HEK293T (cell line): ENCODE results near the gene PDE6G.

Experiments
- BHLHE40 ChIP-seq: fragments of 450-650 bp; IDR thresholded peaks from 2 replicates; pipeline ENCODE4 v1.6.1; 2016; ENCODE audit warnings: mild to moderate bottlenecking, moderate library complexity, borderline replicate concordance
- CTBP1 ChIP-seq: fragments of 450-650 bp; IDR thresholded peaks from 2 replicates; pipeline ENCODE4 v1.6.1; 2016; ENCODE audit warnings: borderline replicate concordance
- ELF4 ChIP-seq: fragments of 450-650 bp; IDR thresholded peaks from 2 replicates; pipeline ENCODE4 v1.6.1; 2017; ENCODE audit warnings: antibody characterized with exemption
- FOXA1 ChIP-seq: fragments of 450-650 bp; IDR thresholded peaks from 2 replicates; pipeline ENCODE4 v1.6.1; 2016; ENCODE audit warnings: mild to moderate bottlenecking
- FOXK2 ChIP-seq: fragments of 450-650 bp; IDR thresholded peaks from 2 replicates; pipeline ENCODE4 v1.6.1; 2016; ENCODE audit warnings: mild to moderate bottlenecking
- FOXM1 ChIP-seq: fragments of 450-650 bp; IDR thresholded peaks from 2 replicates; pipeline ENCODE4 v1.6.1; 2017; ENCODE audit warnings: mild to moderate bottlenecking, borderline replicate concordance
- HDGF ChIP-seq: fragments of 450-650 bp; IDR thresholded peaks from 2 replicates; pipeline ENCODE4 v1.6.1; 2017; ENCODE audit warnings: antibody characterized with exemption, borderline replicate concordance
- L3MBTL2 ChIP-seq: fragments of 450-650 bp; conservative IDR thresholded peaks from 2 replicates; pipeline ENCODE4 v1.6.1; 2016; ENCODE audit warnings: mild to moderate bottlenecking
- LEF1 ChIP-seq: fragments of 450-650 bp; IDR thresholded peaks from 2 replicates; pipeline ENCODE4 v1.6.1; 2017; ENCODE audit warnings: mild to moderate bottlenecking, borderline replicate concordance
- NFRKB ChIP-seq: fragments of 450-650 bp; IDR thresholded peaks from 2 replicates; pipeline ENCODE4 v1.6.1; 2016; ENCODE audit warnings: mild to moderate bottlenecking, moderate library complexity
- PKNOX1 ChIP-seq: fragments of 450-650 bp; IDR thresholded peaks from 2 replicates; pipeline ENCODE4 v1.6.1; 2016
- SP1 ChIP-seq: fragments of 450-650 bp; IDR thresholded peaks from 2 replicates; pipeline ENCODE4 v1.6.1; 2017
- TARDBP ChIP-seq: fragments of 450-650 bp; IDR thresholded peaks from 2 replicates; pipeline ENCODE4 v1.6.1; 2016
- ZNF384 ChIP-seq: fragments of 450-650 bp; IDR thresholded peaks from 2 replicates; pipeline ENCODE4 v1.6.1; 2016

GRCh38 chr17:81659038-81659437 lies 2.7 kb upstream of the PDE6G start:
- TF ChIP-seq FOXA1 (no peak), TARDBP (no peak), FOXM1 (no peak), HDGF (no peak), PKNOX1 (no peak), BHLHE40 (no peak), L3MBTL2 (no peak), SP1 (no peak), FOXK2 (no peak), NFRKB (no peak), ELF4 (no peak), LEF1 (no peak), CTBP1 (no peak), ZNF384 (no peak)
